Kidney (tissue), 14 donors: Measurements from ENCODE around the gene LAPTM5. TPM values are rescaled to one million over a fixed set of nuclear protein-coding genes. Genes with fewer than 3 reads are reported as not detected.

ENCODE experiments used
- DNase-seq, 5 donors: peaks; one replicate each; pipeline ENCODE4 v3.0.0-alpha.2; 2013 to 2020
- FAIRE-seq: peaks from 2 replicates; lab custom pipeline; 2012; peaks lifted over from hg19 to GRCh38; lab: Jason Lieb, UNC
- H3K27ac ChIP-seq, 2 donors: one replicate each; pipeline ENCODE4 v1.7.0; 2013; ENCODE audit warnings: low read depth in 2 of 2, low read length in 2 of 2, inconsistent platforms in 1 of 2
- H3K27me3 ChIP-seq: one replicate; pipeline ENCODE4 v1.7.1; 2013; ENCODE audit warnings: low read length, inconsistent platforms; ENCODE audit not compliant: control insufficient read depth, insufficient read depth
- H3K36me3 ChIP-seq, 3 donors: one replicate each; pipeline versions ENCODE4 v1.7.0 to v1.7.1; 2013; ENCODE audit warnings: low read length in 3 of 3, control low read depth in 1 of 3, inconsistent platforms in 1 of 3; ENCODE audit not compliant: insufficient read depth in 3 of 3, control insufficient read depth in 2 of 3
- H3K4me1 ChIP-seq, 3 donors: one replicate each; pipeline versions ENCODE4 v1.7.0 to v1.7.1; 2013; ENCODE audit warnings: low read length in 3 of 3, inconsistent platforms in 1 of 3, low read depth in 1 of 3; ENCODE audit not compliant: control insufficient read depth in 2 of 3, insufficient read depth in 2 of 3
- H3K4me3 ChIP-seq, 3 donors: one replicate each; pipeline versions ENCODE4 v1.7.0 to v1.8.1; 2013; ENCODE audit warnings: low read length in 3 of 3, control low read depth in 1 of 3, inconsistent platforms in 1 of 3
- H3K9ac ChIP-seq, 3 donors: one replicate each; pipeline versions ENCODE4 v1.7.0 to v1.7.1; 2013; ENCODE audit warnings: low read length in 3 of 3, control low read depth in 1 of 3, inconsistent platforms in 1 of 3
- H3K9me3 ChIP-seq, 3 donors: one replicate each; pipeline versions ENCODE4 v1.7.0 to v1.7.1; 2013; ENCODE audit warnings: low read length in 3 of 3, control low read depth in 1 of 3, inconsistent platforms in 1 of 3; ENCODE audit not compliant: control insufficient read depth in 2 of 3, insufficient read depth in 1 of 3
- CTCF ChIP-seq: IDR thresholded peaks from 3 replicates; pipeline ENCODE4 v1.5.1; 2012; ENCODE audit warnings: mild to moderate bottlenecking, moderate library complexity, borderline replicate concordance; ENCODE audit not compliant: insufficient read depth; ENCODE audit errors: extremely low read depth
- intact Hi-C: fragments of 100-400 bp; cut with DNase I; formaldehyde crosslinking; loops from one replicate; pipeline ENCODE4 v1.11.1; 2022
- polyA plus RNA-seq: library from polyadenylated mRNA; stranded (reverse); fragments of 350-450 nt; fragmentation: Illumina TruSeq; extraction: RNeasy Lipid Tissue Mini Kit (QIAGEN cat#74804); gene quantifications from one replicate; pipeline ENCODE4 v1.2.3, GENCODE V29; 2014; ENCODE audit warnings: low read depth, low replicate concordance; ENCODE audit not compliant: insufficient read depth
- total RNA-seq: library from RNA; stranded (reverse); fragmentation: NEBNext Ultra II Directional; extraction: Animal tissue kit (Norgen Biotek cat#: 25700); gene quantifications from one replicate; pipeline ENCODE4 v1.2.1, GENCODE V29; 2021
- donor health status: control.
- donor health status: control.
- donor health status: control.
- donor health status: control.
- donor health status: control.
- donor health status: DM: yes; HTN: yes; CAD: no.
- donor health status: Normal renal cell carcinoma (clear cell type).

LAPTM5 gene
- total and polyA plus RNA-seq, 2 donors from 2014 or later: 23.5 to 108 TPM

- H3K27ac ChIP-seq: no peak overlapping the region
- H3K36me3 ChIP-seq: no peaks in the 10 kb centered on the region
- no peaks in the 10 kb centered on the region for H3K27me3 ChIP-seq
- H3K4me3 ChIP-seq: no peak overlapping the region
- H3K9ac ChIP-seq: no peak overlapping the region
- H3K4me1 ChIP-seq: peaks cover 0 to 5% (median 4%) of the 10 kb centered on the region in 3 donors
- intact Hi-C loops: loop anchor here (5.0 kb wide), 1 partner anchor 56 kb away; the partner anchor contains the start of gene MATN1
- peak in 1 of 5 donors; percentile 76 for DNase-seq
- no peaks in the 10 kb centered on the region for H3K9me3 ChIP-seq
- no peak for FAIRE-seq
- TF ChIP-seq CTCF: no peak
Observed at GRCh38 chr1:30778154-30778978, 20.8 kb upstream of the LAPTM5 start.

- Histone ChIP-seq H3K27ac (no peak overlapping the region), H3K27me3 (no peaks in the 10 kb centered on the region), H3K36me3 (no peaks in the 10 kb centered on the region), H3K9me3 (no peaks in the 10 kb centered on the region), H3K9ac (no peak overlapping the region), H3K4me3 (no peak overlapping the region), H3K4me1 (peaks cover 0 to 5% (median 4%) of the 10 kb centered on the region in 3 donors)
- no peak for FAIRE-seq
- intact Hi-C loops: loop anchor here (5.0 kb wide), 1 partner anchor 56 kb away; the partner anchor contains the start of gene MATN1
- TF ChIP-seq CTCF: no peak
- DNase-seq: no peak
Observed at GRCh38 chr1:30777904-30778153, 20.3 kb upstream of the LAPTM5 start.

- DNase-seq: peak in 1 of 5 donors; percentile 73
- no peak for TF ChIP-seq CTCF
- Histone ChIP-seq H3K27ac (no peak overlapping the region), H3K4me1 (no peaks in the 10 kb centered on the region), H3K4me3 (no peak overlapping the region), H3K27me3 (no peaks in the 10 kb centered on the region), H3K9me3 (no peaks in the 10 kb centered on the region), H3K9ac (no peak overlapping the region), H3K36me3 (no peaks in the 10 kb centered on the region)
- FAIRE-seq: no peak
- intact Hi-C loops: loop anchor here (5.0 kb wide), 1 partner anchor 55 kb away; the partner anchor contains the start of gene MATN1
Observed at GRCh38 chr1:30777060-30777903, 19.7 kb upstream of the LAPTM5 start.
